ENCODE results near the gene NNT.
"Not testable (repeated sequence)": the region's sequence is repeated elsewhere in the genome, so short reads cannot be mapped to it uniquely, and the experiment has no call there.

NNT gene

GRCh38 chr5:43602461-43603343 lies at the start of gene NNT:
TSS of gene NNT (plus strand) at chr5:43603180. CDS start at chr5:43609196, 6,016 bp downstream.
- DNase-seq: peak; percentile 45 to 95 (median 88)
- intact Hi-C loops (cut with DNase I): loop anchor here (5.0 kb wide), 1 partner anchor 45 kb away; the partner anchor contains the start of gene PAIP1

GRCh38 chr5:43553381-43553780 lies 49.6 kb upstream of the NNT start:
- intact Hi-C loops (cut with DNase I): no loop called here
- DNase-seq: no peak

- intact Hi-C loops (cut with DNase I): no loop called here
- DNase-seq: no peak
Measured at GRCh38 chr5:43554497-43554896, 48.5 kb upstream of the NNT start.

DNA sequence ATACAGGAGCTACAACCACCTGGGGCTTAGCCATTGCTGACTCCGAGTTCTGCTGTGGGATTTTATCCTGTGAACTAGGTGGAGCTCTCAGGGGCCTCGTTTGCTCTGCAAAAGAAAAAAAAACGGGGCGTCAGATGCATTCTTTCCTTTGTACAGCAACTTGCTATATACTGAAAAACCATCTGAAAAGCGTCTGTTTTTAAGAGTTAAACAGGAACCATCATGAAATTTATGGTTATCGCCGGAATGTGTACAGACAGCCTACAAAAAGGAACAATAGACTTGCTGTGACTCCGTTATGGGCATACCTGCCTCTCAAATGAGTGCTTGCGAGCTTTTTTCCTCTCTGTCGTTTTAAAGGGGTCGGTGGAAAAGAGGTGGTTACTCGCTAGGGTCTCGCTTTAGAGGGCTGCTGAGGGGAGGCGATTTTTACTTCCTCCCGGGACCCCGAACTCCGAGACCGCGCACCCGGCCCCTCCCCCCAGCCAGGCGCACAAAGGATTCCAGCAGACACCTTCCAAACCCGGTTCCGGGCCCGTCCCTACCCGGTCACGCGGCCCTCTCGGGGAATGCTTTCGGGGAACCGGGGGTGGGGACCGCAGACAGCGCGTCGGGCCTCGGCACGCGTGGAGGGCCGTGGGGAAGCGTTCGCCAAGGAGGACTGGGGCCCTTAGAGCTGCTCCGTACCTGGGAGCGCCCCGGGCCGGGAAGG lies 46.9 kb upstream of the NNT start:
- intact Hi-C loops (cut with DNase I): loop anchor here (5.0 kb wide), 2 partner anchors 46 to 74 kb away; partner anchors contain the start of genes NNT and TMEM267
- DNase-seq: peak; percentile 26 to 89 (median 75)

DNA sequence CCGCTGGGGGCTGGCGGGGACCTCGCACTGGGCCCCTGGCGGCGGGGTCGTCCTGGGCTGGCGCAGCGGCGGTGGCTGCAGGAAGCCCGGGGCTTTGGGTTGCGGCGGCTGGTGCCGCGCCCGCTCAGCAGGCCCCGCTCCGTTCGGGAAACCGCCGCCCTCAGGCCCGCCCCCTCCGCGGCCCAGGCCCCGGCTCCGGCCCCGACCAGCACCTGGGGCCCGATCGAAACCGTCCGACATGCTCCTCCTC lies 46.4 kb upstream of the NNT start:
- DNase-seq: not testable (repeated sequence)
- intact Hi-C loops (cut with DNase I): loop anchor here (5.0 kb wide), 2 partner anchors 46 to 74 kb away; partner anchors contain the start of genes NNT and TMEM267

DNA sequence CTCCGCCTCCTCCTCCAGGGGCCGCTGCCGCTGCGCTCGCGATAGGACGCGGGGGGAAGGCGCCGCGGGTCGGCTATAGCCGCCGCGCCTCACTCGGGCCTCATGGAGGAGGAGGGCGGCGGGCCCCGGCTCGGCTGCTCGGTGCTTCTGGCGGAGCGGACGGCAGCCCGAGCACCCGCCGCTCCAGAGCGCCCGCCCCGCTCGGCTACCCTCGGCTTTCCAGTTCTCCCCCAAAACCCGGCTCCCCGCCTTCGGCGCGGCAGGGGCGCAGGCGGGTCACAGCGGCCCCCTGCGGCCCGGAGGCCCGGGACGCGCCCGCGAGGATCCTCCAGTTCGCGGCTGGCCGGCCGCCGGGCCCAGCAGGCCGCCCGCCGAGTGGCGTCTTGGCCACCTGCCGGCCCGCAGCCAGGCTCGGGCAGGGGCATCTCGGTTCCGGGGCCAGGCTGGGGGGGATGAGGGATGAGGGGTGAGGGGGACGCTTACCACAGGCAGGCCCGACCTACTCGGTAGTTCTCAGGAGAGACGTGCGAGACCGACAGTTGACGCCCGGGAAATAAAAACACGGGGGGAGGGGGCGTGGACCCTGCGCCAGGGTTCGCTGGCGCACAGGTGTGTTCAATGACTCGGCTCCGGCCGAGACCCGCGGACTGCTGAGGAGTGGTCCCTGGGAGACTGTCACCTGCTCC lies 46.0 kb upstream of the NNT start, which contains the start of gene PAIP1:
Gene PAIP1 (minus strand): TSS at position 221 of the 686 bp plus-strand sequence. CDS start 231 bp downstream, outside the sequence.
- intact Hi-C loops (cut with DNase I): loop anchor here (5.0 kb wide), 2 partner anchors 45 to 75 kb away; partner anchors contain the start of genes NNT and TMEM267
- DNase-seq: peak; percentile 27 to 90 (median 80)

DNA sequence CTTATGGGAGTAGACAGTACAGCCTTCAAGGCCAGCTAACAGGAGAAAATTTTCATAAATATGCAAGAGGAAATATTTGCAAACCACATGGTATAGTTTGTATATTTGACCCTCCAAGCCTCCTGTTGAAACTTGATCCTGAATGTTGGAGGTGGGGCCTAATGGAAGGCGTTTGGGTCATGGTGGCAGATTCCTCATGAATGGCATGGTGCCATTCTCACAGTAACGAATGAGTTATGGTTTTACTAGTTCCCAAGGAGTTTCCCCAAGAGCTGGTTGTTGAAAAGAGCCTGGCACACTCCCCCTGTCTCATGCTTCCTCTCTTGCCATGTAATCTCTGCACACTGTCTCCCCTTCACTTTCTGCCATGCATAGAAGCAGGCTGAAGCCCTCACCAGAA lies 42.9 kb upstream of the NNT start:
- intact Hi-C loops (cut with DNase I): no loop called here
- no peak for DNase-seq

GRCh38 chr5:43561356-43561755 lies 41.6 kb upstream of the NNT start:
- intact Hi-C loops (cut with DNase I): no loop called here
- DNase-seq: no peak

GRCh38 chr5:43563321-43563720 lies 39.7 kb upstream of the NNT start:
- no peak for DNase-seq
- intact Hi-C loops (cut with DNase I): no loop called here

DNA sequence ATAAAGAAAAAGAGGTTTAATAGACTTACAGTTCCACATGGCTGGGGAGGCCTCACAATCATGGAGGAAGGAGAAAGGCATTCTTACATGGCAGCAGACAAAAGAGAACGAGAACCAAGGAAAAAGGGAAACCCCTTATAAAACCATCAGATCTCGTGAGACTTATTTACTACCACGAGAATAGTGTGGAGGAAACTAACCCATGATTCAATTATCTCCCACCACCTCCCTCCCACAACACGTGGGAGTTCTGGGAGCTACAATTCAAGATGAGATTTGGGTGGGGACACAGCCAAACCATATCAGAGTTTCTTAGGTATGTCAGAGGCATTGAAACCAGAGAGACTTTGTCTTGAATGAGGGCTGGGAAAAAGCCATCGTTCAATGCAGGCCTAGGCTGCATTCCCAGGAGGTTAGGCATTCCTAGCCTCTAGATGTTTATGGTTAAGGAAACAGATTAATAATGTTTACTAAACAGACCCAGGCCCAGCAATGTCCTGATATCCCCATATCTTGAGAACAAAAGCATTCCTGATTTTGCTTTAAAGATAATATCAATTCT lies 38.6 kb upstream of the NNT start:
- DNase-seq: no peak
- intact Hi-C loops (cut with DNase I): no loop called here

DNA sequence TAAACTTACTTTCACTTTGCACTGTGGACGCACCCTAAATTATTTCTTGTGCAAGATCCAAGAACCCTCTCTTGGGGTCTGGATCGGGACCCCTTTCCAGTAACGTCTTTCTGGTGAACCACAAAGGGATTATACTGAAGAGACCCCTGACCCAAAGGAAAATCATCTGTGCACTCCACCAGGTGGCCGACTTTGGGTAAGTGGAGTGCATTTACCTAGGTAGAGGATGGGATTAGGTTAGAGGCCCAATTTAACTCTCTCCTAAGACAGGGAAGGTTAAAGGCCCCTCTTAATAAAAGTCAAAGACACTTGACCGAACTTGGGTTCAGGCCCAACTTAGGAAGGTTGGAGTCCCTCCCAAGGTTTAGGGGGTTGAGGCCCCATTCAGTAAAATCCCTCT lies 37.9 kb upstream of the NNT start:
- no peak for DNase-seq

DNA sequence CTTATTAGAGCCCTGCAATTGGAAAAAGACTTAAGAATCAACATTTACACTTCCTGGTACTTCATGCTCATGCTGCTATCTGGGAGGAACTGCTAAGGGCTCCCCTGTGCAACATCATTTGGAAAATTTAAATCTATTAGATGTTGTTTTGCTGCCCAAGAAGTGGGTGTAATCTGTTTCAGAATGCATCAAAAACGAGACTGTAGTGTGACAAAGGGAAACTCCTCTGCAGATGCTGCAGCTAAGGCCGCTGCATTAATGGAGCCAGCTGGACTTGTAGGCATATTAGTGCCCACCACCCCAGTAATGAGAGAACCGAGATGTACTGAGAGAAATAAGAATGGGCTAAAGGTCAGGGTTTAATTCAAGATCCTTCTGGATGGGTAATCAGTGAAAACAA lies 35.0 kb upstream of the NNT start:
- no peak for DNase-seq
- intact Hi-C loops (cut with DNase I): no loop called here

More for the DNA sequence above, 37.9 kb upstream of the NNT start:
- intact Hi-C loops (cut with DNase I): no loop called here

- intact Hi-C loops (cut with DNase I): no loop called here
- no peak for DNase-seq
Measured at GRCh38 chr5:43569236-43569746, 33.7 kb upstream of the NNT start.

GRCh38 chr5:43570450-43571158 lies 32.4 kb upstream of the NNT start:
- intact Hi-C loops (cut with DNase I): no loop called here
- no peak for DNase-seq

DNA sequence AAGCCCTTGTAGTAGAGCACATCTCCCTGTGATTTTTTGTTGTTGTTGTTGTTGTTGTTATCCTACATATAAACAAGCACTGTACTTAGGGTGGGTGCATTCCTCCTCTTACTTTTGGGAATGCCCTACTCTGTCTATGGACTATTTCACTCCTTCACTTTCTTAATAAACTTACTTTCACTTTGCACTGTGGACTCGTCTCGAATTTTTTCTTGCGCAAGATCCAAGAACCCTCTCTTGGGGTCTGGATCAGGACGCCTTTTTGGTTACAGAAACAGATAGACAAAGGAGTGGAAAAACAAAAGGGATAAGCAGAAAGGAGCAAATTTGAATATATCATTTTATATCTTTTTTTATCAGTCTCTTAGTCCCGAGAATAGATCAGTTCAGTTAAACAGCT lies 31.7 kb upstream of the NNT start:
- no peak for DNase-seq
- intact Hi-C loops (cut with DNase I): no loop called here

GRCh38 chr5:43572357-43572756 lies 30.6 kb upstream of the NNT start:
- DNase-seq: no peak
- intact Hi-C loops (cut with DNase I): no loop called here

GRCh38 chr5:43573058-43573457 lies 29.9 kb upstream of the NNT start:
- no peak for DNase-seq
- intact Hi-C loops (cut with DNase I): no loop called here

- intact Hi-C loops (cut with DNase I): not testable (repeated sequence)
Measured at GRCh38 chr5:43580402-43581210, 22.4 kb upstream of the NNT start.

More at GRCh38 chr5:43580402-43581210, 22.4 kb upstream of the NNT start:
- not testable (repeated sequence) for DNase-seq
